ENCODE results near the gene ATG16L1.

The ATG16L1 gene

GRCh38 chr2:233260661-233261060 lies 9.2 kb downstream of the ATG16L1 start:
- TF ChIP-seq GATA3 (IDR thresholded peaks at IDR 0.05; ENCODE audit: low read depth, low read length) (no peak), GATA2 (IDR thresholded peaks at IDR 0.05; ENCODE audit: low read depth, low read length) (no peak)

GRCh38 chr2:233261819-233262555 lies 10.5 kb downstream of the ATG16L1 start:
- TF ChIP-seq GATA2 (IDR thresholded peaks at IDR 0.05; ENCODE audit: low read depth, low read length) (no peak), GATA3 (IDR thresholded peaks at IDR 0.05; ENCODE audit: low read depth, low read length) (no peak)

- no peak for TF ChIP-seq GATA3 (IDR thresholded peaks at IDR 0.05; ENCODE audit: low read depth, low read length)
Measured at GRCh38 chr2:233262562-233262961, 11.1 kb downstream of the ATG16L1 start.

- TF ChIP-seq GATA2 (IDR thresholded peaks at IDR 0.05; ENCODE audit: low read depth, low read length) (no peak), GATA3 (IDR thresholded peaks at IDR 0.05; ENCODE audit: low read depth, low read length) (no peak)
Measured at GRCh38 chr2:233263045-233263570, 11.6 kb downstream of the ATG16L1 start.

GRCh38 chr2:233264667-233265066 lies 13.2 kb downstream of the ATG16L1 start:
- TF ChIP-seq GATA2 (IDR thresholded peaks at IDR 0.05; ENCODE audit: low read depth, low read length) (no peak), GATA3 (IDR thresholded peaks at IDR 0.05; ENCODE audit: low read depth, low read length) (no peak)

GRCh38 chr2:233265899-233266431 lies 14.5 kb downstream of the ATG16L1 start:
- TF ChIP-seq GATA2 (IDR thresholded peaks at IDR 0.05; ENCODE audit: low read depth, low read length) (no peak), GATA3 (IDR thresholded peaks at IDR 0.05; ENCODE audit: low read depth, low read length) (no peak)

GRCh38 chr2:233266481-233266880 lies 15.0 kb downstream of the ATG16L1 start:
- no peak for TF ChIP-seq GATA3 (IDR thresholded peaks at IDR 0.05; ENCODE audit: low read depth, low read length)
- TF ChIP-seq GATA2 (IDR thresholded peaks at IDR 0.05; ENCODE audit: low read depth, low read length), result no peak

GRCh38 chr2:233267516-233268245 lies 16.2 kb downstream of the ATG16L1 start:
- TF ChIP-seq GATA3 (IDR thresholded peaks at IDR 0.05; ENCODE audit: low read depth, low read length) (no peak), GATA2 (IDR thresholded peaks at IDR 0.05; ENCODE audit: low read depth, low read length) (no peak)

GRCh38 chr2:233270366-233270765 lies 18.9 kb downstream of the ATG16L1 start:
- TF ChIP-seq GATA3 (IDR thresholded peaks at IDR 0.05; ENCODE audit: low read depth, low read length), result no peak
- no peak for TF ChIP-seq GATA2 (IDR thresholded peaks at IDR 0.05; ENCODE audit: low read depth, low read length)

- TF ChIP-seq GATA2 (IDR thresholded peaks at IDR 0.05; ENCODE audit: low read depth, low read length), result no peak
- no peak for TF ChIP-seq GATA3 (IDR thresholded peaks at IDR 0.05; ENCODE audit: low read depth, low read length)
Measured at GRCh38 chr2:233270951-233271350, 19.5 kb downstream of the ATG16L1 start.

- TF ChIP-seq GATA3 (IDR thresholded peaks at IDR 0.05; ENCODE audit: low read depth, low read length), result no peak
- no peak for TF ChIP-seq GATA2 (IDR thresholded peaks at IDR 0.05; ENCODE audit: low read depth, low read length)
Measured at GRCh38 chr2:233271693-233272092, 20.2 kb downstream of the ATG16L1 start.

GRCh38 chr2:233273120-233273519 lies 21.6 kb downstream of the ATG16L1 start:
- TF ChIP-seq GATA2 (IDR thresholded peaks at IDR 0.05; ENCODE audit: low read depth, low read length) (no peak), GATA3 (IDR thresholded peaks at IDR 0.05; ENCODE audit: low read depth, low read length) (no peak)

GRCh38 chr2:233275223-233275622 lies 23.8 kb downstream of the ATG16L1 start:
- TF ChIP-seq GATA3 (IDR thresholded peaks at IDR 0.05; ENCODE audit: low read depth, low read length), result no peak
- no peak for TF ChIP-seq GATA2 (IDR thresholded peaks at IDR 0.05; ENCODE audit: low read depth, low read length)

- TF ChIP-seq GATA3 (IDR thresholded peaks at IDR 0.05; ENCODE audit: low read depth, low read length), result no peak
- no peak for TF ChIP-seq GATA2 (IDR thresholded peaks at IDR 0.05; ENCODE audit: low read depth, low read length)
Measured at GRCh38 chr2:233278921-233279320, 27.4 kb downstream of the ATG16L1 start.
